ENCODE measurements around the gene KCNAB2.
A peak's percentile ranks its signal among the peaks of the same experiment; 100 is the strongest.
"Not testable (repeated sequence)": the region's sequence is repeated elsewhere in the genome, so short reads cannot be mapped to it uniquely, and the experiment has no call there.

Gene KCNAB2

DNA sequence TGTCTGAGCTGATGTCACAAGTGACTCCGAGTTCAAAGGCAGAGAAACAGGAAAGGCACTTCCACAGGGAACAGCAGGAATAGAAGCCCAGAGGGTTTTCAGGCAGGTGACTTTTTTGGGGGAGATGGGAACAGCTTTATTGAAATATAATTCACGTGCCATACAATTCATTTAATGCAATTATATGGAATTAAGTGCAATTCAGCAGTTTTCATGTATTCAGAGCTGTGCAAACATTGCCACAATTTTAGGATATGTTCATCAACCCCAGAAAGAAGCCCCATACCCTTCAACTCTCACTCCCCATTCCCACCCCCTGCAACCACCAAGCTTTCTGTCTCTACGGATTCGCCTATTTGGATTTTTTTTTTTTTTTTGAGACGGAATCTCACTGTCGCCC lies 17.0 kb downstream of the KCNAB2 start:
- DNase-seq = no peak

DNA sequence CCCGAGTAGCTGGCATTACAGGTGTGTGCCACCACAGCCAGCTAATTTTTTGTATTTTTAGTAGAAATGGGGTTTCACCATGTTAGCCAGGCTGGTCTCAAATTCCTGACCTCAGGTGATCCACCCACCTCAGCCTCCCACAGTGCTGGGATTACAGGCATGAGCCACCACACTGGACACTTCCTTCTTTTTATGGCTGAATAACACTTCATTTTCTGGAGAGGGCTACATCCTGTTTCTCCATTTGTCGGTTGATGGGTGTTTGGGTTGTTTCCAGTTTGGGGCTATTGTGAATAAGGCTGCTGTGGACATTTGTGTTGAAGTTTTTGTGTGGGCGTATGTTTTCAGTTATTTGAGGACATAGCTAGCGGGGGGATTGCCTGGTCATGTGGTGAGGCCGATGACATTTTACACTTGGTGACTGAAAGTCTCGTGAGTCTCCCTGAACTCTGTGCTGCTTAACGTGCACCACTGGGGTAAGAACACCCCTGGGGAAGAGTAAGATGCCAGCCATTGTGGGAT lies 17.9 kb downstream of the KCNAB2 start:
- not testable (repeated sequence) for DNase-seq

DNA sequence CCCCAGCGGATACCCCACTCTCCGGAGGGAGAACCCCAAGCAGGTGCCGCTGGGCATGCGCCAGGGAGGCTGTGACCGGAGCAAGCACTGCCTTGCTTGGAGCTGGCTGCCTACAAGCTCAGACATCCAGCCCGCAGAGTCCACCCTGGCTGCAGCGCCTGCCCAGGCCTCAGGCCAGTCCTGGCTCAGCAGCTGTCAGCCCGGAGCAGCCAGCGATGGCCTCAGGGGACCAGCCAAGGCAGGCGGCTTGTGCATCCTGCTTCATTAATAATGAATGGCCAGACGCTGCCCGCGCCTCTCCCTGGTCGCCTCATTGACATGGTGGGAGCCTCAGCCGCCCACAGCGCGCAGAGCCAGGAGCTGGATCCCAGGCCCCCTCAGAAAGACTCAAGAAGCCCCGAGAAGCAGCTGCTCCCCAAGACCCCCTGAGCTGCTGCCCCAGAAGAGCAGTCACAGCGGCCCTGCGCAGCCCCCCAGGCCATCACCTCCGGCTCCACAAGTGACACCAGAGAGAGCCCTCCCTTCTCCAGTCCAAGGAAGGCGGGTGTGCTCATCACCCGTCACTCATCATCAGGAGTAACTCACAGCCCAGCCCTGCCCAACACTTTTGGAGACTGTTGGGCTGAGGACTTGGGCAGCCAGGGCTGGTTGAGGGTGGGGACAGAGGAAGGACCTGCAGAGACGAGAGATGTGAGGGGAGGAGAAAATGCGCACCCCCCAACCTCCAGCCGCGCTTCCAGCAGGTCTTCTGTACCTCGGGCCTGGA lies 19.6 kb downstream of the KCNAB2 start:
- no peak for DNase-seq

DNA sequence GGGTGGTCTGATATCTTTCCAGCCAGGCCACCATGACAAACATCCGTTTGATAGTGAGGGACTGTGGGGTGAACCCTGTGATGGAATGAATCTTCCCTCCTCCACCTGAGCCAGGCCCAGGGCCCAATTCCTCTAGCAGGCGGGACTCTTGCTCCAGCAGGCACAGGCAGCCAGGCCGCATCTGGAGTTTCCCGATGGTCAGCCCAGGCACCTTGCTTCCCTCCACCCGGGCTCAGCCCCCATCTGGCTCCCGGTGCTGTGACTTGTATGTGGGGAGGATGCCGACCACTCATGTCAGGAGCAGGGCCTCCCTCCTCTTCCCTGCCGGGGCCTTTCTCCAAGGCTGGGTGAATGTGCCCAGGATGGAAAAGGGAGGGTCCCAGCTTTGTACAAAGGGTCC lies 21.0 kb downstream of the KCNAB2 start:
- no peak for DNase-seq

DNA sequence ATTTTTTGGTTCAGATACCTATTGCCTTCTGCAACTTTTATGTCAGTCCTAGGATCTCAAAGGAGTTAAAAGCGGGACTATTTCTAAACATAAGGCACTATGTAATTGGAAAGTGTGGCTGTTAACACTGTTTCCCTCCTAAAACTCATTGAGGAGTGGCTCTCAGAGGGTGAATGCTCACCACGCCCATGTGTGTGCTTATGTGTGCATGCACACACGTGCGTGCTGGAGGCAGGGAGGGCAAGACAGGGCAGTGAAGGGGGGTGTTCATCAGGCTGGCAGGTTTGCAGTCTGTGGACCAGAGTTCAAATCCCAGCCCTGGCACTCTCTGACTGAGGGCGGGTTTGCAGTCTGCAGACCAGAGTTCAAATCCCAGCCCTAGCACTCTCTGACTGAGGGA lies 22.4 kb downstream of the KCNAB2 start:
- no peak for DNase-seq

DNA sequence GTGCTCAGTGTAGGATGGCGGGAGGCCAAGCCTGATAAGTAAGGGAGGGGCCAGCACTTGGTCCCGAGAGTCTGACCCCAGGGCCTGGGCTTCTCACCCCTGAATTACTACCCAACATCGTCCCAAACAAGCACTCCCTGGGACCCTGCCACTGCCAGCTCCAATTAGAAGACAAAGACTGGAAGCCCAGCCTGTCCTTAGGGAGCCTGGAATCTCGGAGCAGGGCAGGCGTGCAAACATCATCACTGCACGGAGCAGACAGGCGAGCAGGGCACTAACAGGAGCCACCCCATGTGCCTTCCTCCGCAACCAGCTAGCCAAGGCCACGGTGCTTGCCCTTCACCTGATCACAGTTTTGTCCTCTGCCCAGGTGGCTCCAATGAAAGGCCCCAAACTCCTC lies 23.2 kb downstream of the KCNAB2 start:
- DNase-seq = no peak

DNA sequence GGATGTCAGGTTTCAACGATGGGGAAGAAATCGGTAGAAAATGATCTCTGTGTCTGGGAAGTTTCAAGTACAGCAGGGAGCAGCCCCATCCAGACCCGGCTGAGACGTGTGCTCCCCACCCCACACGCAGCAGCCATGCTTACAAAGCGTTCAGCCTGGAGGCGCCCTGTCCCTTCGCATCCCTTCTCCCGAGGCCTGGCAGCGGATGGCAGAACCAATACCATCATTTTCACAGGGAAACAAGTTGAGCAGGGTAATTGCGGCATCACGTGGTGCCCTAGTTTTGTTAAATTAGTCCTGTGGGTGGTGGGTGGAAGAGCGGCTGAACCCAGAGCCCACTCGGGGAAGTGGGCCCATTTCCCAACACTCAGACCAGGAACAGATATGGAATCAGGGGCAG lies 23.9 kb downstream of the KCNAB2 start:
- no peak for DNase-seq

DNA sequence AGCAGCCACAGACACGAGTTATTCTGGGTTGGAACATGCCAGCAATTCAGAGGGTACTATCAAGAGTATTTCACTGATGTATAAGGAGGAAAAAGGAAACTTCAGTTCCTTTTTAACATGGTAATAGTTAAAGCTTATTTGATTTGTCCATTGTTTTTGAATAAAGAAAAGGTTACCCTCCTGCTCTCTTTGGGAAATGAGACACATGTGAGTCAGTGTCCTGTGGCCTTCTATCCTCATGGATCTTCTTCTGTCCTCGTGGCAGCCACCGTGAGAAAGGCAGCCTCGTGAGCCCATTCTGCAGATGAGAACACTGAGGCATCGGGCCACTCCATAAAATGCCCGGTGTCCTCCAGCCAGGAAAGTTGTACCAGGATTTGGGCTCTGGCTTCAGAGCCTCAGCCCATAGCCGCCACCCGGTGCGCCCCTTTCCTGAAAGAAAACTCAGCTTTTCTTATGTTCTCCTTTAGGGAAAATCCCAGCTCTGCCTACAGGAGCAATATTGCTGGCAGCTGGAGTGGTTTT lies 24.8 kb downstream of the KCNAB2 start:
- DNase-seq = no peak

DNA sequence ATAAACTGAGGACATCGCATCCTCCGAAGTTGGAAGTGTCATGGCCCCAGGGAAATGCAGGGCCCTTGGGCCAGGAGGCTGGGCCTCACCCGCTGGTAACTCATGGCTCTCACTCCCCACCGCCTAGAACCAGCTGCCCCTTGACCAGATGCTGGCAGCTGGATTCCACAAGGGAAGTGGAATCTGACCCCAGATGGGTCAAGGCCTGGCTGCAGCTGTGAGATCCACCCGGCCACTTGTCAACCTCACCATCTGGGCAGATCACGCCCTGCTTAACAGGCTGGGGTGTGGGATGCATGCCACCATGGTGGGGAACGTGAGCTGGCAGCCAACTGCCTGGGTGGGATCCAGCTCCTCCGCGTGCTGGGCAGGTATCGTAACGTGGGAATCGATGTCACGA lies 25.5 kb downstream of the KCNAB2 start:
- no peak for DNase-seq

DNA sequence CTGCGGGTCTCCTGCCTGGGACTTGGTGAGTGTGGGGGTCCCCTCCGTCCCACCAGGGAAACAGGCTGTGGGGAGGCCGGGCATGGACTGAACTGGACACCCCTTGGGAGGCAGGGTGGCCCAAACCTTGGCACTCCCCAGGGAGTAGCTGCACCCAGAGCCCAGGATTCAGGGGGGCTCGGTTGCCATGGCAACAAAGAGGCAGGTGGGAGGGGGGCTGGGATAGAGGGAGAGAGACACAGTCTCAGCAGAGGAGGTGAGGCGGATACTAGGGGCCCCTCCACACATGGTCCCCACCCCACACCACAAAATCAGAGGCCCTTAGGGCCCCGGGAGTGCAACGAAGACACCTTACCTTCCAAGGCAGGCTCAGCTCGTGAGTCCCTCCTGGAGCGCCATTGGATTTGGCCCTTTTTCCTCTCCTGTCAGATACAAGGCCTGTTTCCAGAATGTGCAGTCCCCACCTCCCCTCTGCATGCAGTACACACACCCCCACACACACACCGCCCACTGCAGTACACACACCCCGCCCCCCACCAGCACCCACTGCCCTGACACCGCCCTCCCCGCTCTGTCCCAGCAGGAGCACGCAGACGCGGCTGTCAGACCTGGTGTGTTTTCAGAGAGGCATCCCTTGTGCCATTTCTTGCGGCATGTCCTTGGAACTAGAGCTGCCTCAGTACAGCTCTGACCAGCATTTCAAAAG lies 27.2 kb downstream of the KCNAB2 start:
- DNase-seq = no peak

DNA sequence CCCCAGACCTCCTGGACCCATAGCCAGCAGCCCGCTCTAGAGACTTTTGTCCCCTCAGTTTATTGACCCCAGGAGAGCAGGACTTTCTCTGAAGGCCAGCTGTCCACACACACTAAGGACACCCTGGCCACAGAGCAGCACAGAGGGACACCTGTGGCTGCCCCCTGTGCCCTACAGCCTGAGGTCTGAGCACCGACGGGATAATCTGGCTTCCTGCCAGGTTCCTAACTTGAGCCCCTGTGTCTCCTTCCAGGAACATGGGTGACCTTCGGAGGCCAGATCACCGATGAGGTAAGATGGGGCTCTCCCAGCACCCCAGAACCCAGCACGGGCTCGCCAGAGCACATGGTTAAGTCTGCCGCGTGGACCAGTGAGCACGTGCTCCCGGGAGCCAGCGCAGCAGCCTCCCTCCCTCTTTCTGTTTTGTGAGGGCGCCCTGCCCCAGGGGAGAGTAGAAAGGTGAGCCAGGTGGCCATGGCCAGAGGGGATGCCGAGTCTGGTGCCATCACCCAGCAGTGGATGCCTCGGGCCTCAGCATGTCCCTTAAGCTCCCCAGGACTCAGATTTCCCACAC lies 27.9 kb downstream of the KCNAB2 start:
- no peak for DNase-seq

DNA sequence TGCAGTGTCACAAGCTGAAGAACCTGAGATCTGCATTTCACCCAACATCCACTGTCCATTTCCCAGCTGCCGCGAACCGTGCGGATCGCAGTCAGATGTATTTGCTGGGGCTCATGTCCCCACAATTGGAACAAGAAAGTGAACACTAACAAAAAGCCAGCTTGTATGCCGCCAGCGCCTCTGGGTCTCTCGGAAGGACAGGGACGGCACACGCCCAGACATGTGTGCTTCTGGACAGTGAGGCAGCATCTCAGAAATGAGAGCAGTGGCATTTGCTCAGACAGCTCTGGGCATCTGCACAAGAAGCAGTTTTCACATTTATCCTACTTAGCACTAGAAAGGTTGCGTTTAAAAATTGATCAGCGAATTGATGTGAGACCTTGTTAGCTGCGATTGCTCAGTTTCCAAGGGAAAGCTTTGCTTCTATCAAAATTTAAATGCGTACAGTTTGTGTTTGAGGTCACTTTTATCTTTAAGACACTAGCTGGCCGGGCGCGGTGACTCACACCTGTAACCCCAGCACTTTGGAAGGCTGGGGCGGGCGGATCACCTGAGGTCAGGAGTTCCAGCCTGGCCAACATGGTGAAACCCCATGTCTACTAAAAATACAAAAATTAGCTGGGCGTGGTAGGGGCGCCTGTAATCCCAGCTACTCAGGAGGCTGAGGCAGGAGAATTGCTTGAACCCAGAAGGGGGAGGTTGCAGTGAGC lies 28.7 kb downstream of the KCNAB2 start:
- no peak for DNase-seq

DNA sequence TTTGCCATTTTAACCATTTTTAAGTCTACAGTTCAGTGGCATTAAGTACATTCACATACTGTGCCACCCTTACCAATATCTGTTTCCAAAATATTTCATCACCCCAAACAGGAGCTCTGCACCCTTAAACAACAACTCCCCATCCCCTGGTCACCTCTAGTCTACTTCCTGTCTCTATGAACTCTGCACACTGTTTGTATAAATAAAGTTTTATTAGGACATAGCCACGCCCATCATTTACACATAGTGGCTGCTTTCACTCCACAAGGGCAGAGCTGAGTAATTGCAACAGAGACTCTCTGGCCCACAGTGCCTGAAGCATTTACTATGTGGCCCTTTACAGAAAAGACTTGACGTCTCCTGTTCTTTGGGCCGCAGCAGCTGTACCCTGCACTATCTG lies 30.1 kb downstream of the KCNAB2 start:
- no peak for DNase-seq

DNA sequence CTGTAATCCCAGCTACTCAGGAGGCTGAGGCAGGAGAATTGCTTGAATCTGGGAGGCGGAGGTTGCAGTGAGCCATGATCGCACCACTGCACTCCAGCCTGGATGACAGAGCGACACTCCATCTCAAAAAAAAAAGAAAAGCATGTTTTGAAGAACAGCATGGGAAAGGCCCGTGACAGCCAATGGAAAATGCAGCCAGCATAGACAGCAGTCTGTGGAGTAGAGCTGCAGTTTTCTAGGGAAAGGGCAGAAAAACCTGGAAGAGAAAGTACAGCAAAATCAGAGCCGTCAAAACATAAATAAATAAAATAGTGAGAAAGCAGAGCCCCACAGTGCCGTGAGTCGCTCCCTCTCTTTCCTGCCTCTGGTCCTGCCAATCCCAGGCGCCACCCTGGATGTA lies 31.4 kb downstream of the KCNAB2 start:
- not testable (repeated sequence) for DNase-seq

DNA sequence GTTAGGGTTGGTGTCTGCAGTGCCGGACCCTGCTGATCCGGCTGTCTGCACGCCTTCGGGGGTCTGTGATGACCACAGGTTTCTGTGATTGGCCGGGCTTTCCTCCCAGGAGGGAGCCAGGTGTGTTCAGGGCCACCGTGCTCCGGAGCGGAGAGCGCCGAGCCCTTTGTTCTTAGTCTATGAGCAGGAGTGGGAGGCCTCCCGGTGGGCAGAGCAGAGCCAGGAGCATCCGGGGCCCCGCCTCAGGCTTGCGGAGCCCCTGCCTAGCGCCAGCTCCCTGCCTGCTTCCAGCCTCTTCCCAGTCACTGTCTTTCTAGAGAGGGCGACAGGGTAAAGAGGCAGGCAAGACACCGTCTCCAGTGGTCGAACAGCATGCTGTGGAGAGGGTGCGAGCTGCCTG lies 31.8 kb downstream of the KCNAB2 start:
- DNase-seq = no peak

DNA sequence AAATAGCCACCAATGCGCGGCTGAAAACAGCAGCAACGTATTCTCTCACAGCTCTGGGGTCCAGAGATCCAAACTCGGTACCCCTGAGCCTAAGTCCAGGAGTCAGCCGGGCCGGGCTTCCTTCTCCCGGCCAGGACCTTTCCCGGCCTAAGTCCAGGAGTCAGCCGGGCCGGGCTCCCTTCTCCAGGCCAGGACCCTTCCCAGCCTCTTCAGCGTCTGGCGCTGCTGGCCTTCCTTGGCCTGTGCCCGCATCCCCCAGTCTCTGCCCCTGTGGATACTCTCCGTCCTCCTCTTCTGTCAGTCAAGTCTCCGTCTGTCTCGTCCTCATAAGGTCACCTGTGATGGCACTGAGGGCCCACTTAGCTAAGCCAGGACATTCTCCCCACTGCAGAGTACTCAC lies 32.2 kb downstream of the KCNAB2 start:
- no peak for DNase-seq

DNA sequence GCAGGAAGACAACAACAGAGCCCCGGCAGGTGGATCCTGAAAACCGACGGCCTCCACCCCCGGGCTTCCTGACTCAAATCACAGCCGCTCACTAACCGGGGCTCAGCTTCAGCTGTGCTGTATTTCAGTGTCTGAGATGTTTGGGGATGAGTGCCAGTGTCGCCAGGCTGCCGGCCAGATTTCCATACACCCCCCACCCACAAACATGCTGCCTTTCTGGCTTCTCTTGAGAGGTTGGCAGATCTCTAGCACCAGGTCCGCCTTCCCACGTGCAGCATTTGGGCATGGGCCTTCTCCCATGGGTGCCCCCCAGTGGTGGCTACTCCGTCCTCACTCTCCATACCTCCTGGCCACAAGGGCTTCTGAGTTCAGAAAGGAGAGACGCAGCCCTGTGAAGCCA lies 34.8 kb downstream of the KCNAB2 start:
- peak; percentile 35 for DNase-seq

DNA sequence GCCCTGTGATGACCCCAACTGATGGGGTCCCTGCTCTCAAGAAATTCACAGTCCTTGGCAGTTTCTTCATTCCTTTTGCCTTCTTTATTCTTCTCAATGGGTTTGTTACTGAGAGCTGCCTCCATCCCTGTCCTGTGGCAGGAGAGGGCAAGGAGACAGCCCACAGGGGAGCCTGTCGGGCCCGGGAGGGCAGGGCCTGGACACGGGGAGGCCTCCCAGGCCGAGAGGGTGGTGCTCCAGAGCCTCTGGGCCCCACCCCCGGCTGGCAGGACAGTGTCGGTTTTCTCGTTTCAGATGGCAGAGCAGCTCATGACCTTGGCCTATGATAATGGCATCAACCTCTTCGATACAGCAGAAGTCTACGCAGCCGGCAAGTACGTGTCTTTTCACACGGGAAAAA lies 36.2 kb downstream of the KCNAB2 start:
- no peak for DNase-seq

DNA sequence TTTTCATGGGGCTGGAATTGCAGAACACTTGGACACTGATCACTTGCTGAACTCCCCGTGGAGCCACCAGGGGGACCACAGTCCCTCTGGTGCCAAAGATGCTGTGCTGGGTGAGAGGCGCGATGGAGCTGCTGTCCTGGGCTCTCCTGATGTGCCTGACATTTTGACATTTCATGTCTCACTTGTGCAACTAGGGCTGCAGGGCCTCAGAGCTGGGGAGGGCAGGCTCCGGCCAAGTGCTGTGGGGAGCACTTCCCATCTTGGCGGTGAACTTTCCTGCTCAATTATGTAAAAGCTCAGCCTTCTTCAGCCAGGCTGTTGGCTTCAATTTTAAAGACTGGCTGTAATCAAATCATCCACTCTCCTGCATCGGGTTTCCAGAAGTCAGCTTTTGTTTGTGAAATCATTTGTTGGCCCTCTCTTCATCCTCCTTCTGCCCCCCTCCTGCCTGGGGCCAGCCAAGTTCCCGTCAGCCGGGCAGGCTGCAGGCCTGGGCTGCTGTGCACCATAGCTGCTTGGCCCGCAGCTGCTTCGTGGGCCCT lies 36.8 kb downstream of the KCNAB2 start:
- DNase-seq = no peak

DNA sequence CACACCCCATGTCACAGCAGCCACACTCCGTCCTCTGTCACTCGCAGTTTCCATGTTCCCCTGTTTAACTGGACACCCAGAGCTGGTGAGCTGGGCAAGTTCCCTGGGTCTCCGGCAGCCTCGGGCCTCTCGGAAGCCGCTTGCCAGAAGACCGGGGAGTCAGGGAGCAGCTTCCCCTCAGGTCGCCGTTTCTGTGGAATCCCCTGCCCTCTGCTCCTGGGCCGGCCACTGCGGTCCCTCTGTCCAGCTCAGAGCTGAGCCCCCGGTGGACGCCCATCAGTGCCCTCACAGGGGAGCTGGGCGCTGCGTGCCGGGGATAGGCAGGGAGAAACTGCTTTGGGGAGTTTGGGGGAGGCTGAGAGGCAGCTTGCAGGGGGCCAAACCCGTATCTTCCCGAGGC lies 37.7 kb downstream of the KCNAB2 start:
- no peak for DNase-seq

DNA sequence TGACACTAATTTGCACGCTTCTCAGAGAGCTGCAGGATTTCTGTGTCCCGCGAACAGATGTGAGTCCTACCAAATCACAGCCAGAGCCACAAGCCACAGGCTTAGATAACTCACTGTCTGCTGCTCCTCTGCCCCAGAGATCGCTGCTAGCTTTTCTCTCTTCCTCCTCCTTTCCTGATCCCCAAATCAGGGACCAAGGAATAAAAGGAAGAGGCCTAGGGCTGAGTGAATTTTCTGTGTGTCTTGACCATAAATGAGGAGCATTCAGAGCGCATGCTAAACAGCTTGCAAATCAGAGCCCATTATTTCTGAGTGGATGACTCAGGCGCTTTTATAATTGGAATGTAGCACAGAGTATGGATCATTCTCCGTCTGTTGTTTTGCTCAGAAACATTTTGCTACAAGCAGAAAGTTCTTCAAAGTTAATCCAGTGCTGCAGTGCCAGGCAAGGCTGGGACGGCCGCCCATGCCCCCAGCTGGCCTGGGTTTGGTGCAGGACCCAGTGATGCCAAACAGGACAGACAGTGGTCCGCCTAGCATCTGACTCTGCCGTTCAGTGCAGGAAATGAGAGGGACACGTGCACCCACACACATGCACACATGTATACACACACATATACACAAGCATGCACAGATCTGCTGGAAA lies 38.2 kb downstream of the KCNAB2 start:
- no peak for DNase-seq

DNA sequence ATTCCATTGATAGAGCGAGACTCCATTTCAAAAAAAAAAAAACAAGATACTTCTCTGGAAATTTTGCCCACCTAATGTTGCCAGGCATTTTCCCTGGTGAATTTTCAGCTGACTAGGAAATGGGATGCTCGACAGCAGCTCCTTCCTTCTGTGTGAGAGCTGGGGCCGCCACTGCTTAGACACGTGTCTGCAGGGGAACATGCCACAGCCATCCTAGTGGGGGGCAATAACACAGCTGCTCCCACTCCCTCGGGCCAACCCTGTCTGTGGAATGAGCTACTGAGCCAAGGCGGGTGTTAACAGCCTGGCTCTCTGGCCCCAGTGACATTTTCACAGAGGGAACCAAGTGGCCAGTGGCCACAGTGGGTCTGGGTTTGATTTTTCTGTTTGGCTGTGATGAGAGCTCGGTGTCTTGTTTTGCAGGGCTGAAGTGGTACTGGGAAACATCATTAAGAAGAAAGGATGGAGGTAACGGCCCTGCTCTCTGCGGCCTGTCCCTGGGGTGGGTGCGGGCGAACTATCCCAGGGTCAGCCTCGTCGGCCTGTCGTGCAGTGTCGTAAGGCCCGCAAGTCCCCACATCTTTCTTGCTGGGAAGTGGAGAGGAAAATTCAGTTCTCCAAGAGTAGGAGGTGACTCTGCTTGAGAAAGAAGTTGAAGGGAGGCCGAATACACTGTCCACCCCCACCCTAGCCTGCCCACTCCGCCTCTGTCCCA lies 39.2 kb downstream of the KCNAB2 start:
- DNase-seq = no peak

All from DMS79 treated with DMSO at 0.1 percent for 48 hours (cell line).